Midbrain (tissue), 1 donor: Measurements from ENCODE around the gene RARB.
A peak's percentile ranks its signal among the peaks of the same experiment; 100 is the strongest.

ENCODE experiments used
- DNase-seq: peaks from one replicate; lab custom pipeline; 2025; lab: John Stamatoyannopoulos, UW

RARB gene

GRCh38 chr3:25472731-25473130, 44.7 kb downstream of the RARB start:
- DNase-seq, result no peak

GRCh38 chr3:25473246-25473645, 45.2 kb downstream of the RARB start:
- DNase-seq, result peak; percentile 15

- no peak for DNase-seq
These were observed 46.0 kb downstream of the RARB start for GRCh38 chr3:25474052-25474451.

- DNase-seq, result no peak
These were observed 48.6 kb downstream of the RARB start for GRCh38 chr3:25476639-25477038.

- no peak for DNase-seq
These were observed 50.2 kb downstream of the RARB start for GRCh38 chr3:25478211-25478757.

DNA sequence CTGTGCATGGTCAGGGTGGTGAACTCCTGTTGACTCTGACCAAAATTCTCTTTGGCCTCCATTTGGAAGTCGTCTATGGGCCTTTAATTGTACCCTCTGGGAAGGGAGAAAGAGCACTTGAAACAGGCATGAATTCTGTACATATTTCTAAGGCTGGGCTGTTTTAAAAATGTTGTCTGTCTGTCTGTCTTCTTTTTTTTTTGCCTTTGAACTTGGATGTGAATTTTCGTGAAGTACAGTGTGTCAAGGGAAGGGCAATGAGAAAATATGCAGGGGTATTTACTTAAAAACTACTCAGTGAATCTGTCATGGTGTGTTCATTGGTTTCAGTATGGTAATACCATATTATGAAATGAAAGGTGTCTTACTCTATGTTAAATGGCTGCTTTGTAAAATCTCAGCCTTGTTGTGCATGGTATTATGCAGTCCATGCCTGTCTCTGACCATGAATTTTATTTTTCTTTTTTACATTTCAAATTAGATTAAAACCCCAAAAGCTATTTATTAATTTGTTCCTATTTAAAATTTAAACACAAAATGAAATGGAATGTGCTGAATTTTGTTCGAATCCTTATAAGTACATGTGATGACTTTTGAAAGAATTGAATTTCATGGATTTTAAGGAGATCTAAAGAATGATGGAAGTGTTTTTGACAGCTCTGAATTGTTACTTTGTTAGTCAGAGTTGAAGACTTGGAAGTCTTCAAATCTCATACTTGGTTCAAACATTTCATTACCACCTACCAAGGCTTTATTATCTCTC, 51.1 kb downstream of the RARB start:
- no peak for DNase-seq

GRCh38 chr3:25479727-25480010, 51.6 kb downstream of the RARB start:
- DNase-seq, result no peak

- DNase-seq, result no peak
These were observed 52.7 kb downstream of the RARB start for GRCh38 chr3:25480811-25481210.

DNA sequence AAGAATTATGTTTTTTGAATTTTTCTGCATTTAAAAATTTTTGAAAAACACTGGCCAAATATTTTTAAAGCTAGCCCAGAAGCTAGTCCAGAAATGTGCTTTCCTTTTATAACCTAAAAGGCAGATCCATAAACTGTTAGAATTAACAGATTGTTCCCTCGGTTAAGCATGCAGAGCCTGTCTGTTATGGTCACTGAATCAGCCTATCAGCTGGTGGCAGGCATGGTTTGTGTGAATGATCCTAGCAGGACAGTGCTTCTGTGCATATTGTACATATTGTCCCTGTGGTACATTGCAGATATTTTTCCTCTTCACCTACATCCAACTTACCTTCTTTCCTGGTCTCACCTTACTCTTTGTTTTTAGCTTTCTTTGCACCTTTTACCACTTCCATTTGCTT, 53.3 kb downstream of the RARB start:
- DNase-seq, result no peak

DNA sequence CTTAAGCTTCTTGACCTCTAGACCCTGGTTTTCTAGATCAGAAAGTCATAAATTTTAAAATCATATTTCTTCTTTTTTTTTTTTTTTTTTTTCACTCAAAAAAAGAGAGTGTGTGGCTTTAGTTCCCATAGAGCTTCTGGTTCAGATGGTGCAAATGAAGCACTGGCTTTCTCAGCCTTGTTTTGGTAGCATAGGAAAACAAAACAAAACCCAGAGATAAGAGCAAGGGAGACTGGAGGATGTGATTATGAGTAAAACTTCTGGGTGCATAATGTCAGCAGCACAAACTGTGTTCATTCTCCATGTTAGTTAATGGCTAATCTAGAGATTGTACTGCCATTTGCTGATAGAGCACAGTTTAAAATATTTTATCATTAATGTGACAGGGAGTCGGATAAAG, 55.4 kb downstream of the RARB start:
- no peak for DNase-seq

DNA sequence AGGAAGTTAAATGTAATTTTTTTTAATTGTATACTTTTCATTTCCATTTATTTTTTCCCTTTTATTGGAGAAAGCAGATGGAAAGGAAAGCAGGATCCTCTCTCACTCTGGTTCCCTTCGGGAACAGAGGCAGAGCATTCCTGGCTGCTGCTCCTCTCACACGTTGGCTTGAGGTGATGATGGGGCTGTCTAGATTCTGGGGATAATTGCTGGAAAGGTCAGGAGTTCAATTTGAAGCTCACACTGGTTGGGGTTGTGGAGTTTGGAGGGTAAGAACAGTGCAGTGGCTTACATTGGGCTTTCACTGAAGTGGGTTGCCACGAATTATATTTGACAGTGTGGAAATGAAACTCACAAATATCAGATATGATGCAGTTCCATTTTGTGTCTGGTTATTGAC, 57.6 kb downstream of the RARB start:
- no peak for DNase-seq

DNA sequence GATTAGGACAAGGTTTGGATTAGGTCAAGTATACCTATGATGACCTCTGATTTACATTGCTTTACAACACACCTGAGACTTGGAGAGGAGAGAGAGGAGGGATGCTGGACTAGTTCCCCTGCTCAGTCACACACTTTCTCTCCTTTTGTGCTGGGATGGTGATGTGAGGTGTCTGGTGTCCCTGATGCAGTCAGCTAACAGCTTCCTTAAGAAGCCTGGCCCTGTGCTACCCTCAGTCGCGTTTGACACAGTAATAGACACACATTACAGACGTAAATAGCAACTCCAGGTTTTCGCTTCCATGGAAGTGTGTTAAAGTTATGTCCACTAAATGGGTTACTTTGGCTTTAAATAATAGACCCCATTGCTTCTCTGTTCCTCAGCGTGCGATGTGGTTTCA, 58.9 kb downstream of the RARB start:
- DNase-seq, result no peak

GRCh38 chr3:25489858-25490593, 62.0 kb downstream of the RARB start:
- DNase-seq, result no peak

DNA sequence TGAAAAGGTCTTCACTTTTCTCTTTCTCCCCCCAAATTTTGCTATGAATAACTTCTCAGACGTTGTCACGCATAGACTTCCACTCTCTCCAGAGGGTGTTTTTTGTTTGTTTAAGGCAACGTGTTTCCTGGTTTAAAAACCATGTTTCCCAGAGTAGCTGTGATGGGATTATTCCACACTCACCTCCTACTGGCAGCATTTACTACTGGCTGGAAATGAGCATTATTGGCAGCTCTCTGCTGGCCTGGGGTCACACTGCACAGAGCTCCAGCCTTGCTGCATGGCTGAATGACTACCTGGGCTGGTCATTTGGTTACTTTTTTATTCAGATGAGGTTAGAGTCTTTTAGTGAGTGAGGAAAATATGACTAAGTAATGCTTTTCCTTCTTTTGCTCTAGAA, 65.2 kb downstream of the RARB start:
- no peak for DNase-seq

DNA sequence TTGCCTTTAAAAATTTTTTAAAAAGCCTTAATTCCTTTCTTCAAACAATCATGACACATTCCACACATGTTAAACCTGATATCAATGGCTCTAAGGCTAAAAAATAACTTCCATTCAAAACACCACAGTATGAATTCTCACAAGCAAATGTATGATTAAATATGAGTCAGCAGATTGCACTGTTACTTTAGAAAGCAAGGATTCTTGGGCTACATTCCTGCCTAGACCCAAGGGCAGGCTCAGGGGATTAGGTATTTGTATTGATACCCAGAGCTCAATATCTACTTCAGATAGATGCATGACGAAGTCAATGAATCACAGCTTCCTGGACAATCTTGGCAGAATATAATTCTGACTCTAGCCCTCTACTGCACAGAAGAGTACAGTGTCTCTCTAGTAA, 65.7 kb downstream of the RARB start:
- DNase-seq, result no peak

DNA sequence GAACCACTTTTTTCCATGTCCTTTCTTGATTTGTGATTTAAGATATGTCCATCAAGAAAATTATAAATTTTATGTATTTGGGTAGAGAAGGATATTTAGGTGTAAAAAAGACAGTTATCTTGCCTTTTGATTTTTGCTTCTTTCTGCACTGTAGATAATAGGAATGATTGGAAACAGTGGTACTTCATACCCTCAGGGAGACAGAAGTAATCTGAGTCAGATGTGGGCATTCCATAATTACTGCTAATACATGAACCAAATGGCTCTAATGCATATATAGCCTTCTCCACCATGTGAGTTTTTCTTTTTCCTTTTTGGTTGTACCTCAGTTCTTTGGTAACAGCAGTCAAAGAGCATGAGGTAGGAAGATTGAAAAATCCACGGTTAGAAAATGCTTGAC, 67.2 kb downstream of the RARB start:
- DNase-seq, result no peak

GRCh38 chr3:25495726-25496253, 67.7 kb downstream of the RARB start:
- DNase-seq, result no peak

DNA sequence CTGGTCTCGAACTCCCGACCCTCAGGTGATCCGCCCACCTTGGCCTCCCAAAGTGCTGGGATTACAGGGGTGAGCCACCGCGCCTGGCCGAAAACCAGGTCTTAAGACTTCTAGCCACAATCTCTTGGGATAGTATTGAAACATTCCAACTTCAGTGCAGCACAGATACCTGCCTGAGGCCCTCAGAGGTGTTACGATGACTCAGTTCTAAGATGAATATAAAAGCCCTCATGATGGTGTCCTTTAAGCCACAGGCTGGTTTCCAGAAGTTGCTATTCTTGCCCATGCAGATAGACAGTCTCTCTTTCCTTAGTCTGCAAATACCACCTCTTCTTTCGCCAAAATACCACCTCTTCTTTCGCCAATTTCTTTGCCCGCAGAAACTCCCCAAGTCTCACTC, 69.0 kb downstream of the RARB start:
- no peak for DNase-seq

DNA sequence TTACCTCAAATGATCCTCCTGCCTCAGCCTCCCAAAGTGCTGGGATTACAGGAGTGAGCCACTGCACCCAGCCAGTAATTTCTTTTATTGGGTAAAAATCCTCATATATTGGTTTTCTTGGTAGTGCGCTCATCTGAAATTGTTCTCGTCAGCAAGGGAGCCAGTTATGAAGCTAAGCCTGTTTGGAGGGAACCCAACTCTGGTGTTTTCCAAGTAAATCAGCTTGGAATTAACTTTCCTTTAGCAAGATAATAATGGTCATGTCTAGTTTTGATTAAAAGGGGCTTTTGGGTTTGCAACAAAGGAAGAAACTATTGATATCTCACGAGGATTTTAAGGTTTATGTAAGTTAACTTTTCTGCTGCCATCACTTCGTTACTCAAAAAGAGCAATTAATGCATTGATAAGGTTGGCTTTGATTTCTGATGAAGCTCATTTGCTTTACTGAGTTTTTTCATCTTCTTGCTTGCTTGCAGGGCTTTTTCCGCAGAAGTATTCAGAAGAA, 72.7 kb downstream of the RARB start:
- DNase-seq, result no peak

- no peak for DNase-seq
These were observed 74.2 kb downstream of the RARB start for GRCh38 chr3:25502233-25502632.

DNA sequence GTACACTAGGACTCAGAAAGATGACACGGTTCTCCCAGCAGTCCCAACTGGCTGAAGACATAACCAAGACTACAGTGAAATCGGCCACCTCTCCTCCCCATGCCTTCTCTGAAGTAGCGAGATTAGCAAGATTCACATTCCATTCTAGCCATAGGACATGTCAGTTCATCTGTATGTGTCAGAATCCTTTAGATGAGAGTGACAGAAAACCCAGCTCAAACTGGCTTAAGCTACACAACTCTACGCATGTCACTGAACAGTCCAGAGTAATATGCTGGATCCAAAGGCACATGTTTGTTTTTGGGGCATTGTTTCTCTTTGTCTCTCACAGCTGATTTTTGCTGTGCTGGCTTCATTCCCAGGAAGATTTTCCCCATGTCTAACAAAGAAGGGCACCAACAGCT, 75.8 kb downstream of the RARB start:
- no peak for DNase-seq

DNA sequence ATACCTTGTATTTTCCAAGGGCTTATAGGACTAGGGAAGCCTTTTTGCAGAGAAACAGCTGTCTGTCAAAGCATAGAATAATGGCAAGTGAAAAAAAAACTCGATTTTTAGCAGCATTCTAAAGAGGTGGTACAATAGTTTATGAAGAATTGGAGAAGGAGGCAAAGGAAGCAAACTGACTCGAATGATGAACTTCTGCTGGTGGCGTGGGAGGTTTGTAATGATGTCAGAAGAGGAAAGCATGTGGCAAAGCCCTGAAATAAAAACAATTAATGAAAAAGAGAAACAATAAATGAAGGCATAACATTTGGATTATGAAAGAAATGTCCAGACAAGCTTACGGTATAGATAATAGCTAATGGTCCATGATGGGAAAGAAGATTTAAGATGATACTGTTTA, 77.5 kb downstream of the RARB start:
- no peak for DNase-seq

GRCh38 chr3:25507811-25508210, 79.7 kb downstream of the RARB start:
- no peak for DNase-seq
